ENCODE results near the gene SLC8A1.

SLC8A1 gene

GRCh38 chr2:40243581-40244187, 208.2 kb downstream of the SLC8A1 start:
- no peak overlapping the region for H2BK12ac ChIP-seq (ENCODE audit: low read length)
- no CpG with 5 or more reads among the region's 3 CpGs for WGBS (ENCODE audit: extremely low coverage, insufficient coverage, insufficient read length)

GRCh38 chr2:40242315-40242714, 209.6 kb downstream of the SLC8A1 start:
- Histone ChIP-seq H2AK5ac (ENCODE audit: low read length) (no peak overlapping the region), H4K8ac (ENCODE audit: low read depth, low read length) (no peak overlapping the region), H3K23ac (ENCODE audit: low read length) (no peak overlapping the region), H3K18ac (ENCODE audit: low read length) (no peak overlapping the region), H3K4me1 (ENCODE audit: control insufficient read depth in 1 of 2, insufficient read depth in 2 of 2, low read length in 2 of 2) (peaks cover 0 to 2% of the 10 kb centered on the region in 2 experiments), H3K79me1 (ENCODE audit: low read length) (peaks cover 4% of the 10 kb centered on the region), H2BK120ac (ENCODE audit: insufficient read depth, low read length, poor library complexity) (no peak overlapping the region), H2BK12ac (ENCODE audit: low read length) (no peak overlapping the region), H3K9ac (ENCODE audit: low read length) (no peak overlapping the region), H3K9me3 (ENCODE audit: insufficient read depth, low read depth, low read length) (no peaks in the 10 kb centered on the region), H2BK5ac (ENCODE audit: low read depth, low read length, poor library complexity) (no peak overlapping the region), H4K91ac (ENCODE audit: low read depth, low read length) (no peak overlapping the region), H3K79me2 (ENCODE audit: control insufficient read depth, insufficient read depth, low read length, poor library complexity) (no peaks in the 10 kb centered on the region), H3K14ac (ENCODE audit: low read length) (no peak overlapping the region), H3K27ac (ENCODE audit: low read depth, low read length) (no peak overlapping the region), H3K4me2 (ENCODE audit: low read length) (no peak overlapping the region), H4K12ac (ENCODE audit: low read depth, low read length) (no peak overlapping the region), H3K36me3 (ENCODE audit: control insufficient read depth in 1 of 2, insufficient read depth in 2 of 2, low read length in 2 of 2) (no peaks in the 10 kb centered on the region), H2AFZ (ENCODE audit: insufficient read depth, low read length, poor library complexity) (no peak overlapping the region), H3K4me3 (ENCODE audit: low read depth, low read length) (no peak overlapping the region), H3K4ac (ENCODE audit: low read depth, low read length) (no peak overlapping the region), H3K27me3 (ENCODE audit: insufficient read depth, low read length) (no peaks in the 10 kb centered on the region)
- no peak for DNase-seq
- no CpG with 5 or more reads among the region's 3 CpGs for WGBS (ENCODE audit: extremely low coverage, insufficient coverage, insufficient read length)

More at GRCh38 chr2:40243581-40244187, 208.2 kb downstream of the SLC8A1 start:
- no peaks in the 10 kb centered on the region for H3K79me2 ChIP-seq (ENCODE audit: control insufficient read depth, insufficient read depth, low read length, poor library complexity)
- H3K23ac ChIP-seq (ENCODE audit: low read length) = no peak overlapping the region
- no peak for DNase-seq
- H3K14ac ChIP-seq (ENCODE audit: low read length) = no peak overlapping the region
- H2AK5ac ChIP-seq (ENCODE audit: low read length) = no peak overlapping the region
- H2BK120ac ChIP-seq (ENCODE audit: insufficient read depth, low read length, poor library complexity) = peak overlapping the region; percentile 11
- H4K12ac ChIP-seq (ENCODE audit: low read depth, low read length) = no peak overlapping the region
- peaks cover 0 to 2% of the 10 kb centered on the region in 2 experiments for H3K4me1 ChIP-seq (ENCODE audit: control insufficient read depth in 1 of 2, insufficient read depth in 2 of 2, low read length in 2 of 2)
- H3K9me3 ChIP-seq (ENCODE audit: insufficient read depth, low read depth, low read length) = no peaks in the 10 kb centered on the region
- H3K18ac ChIP-seq (ENCODE audit: low read length) = no peak overlapping the region
- no peak overlapping the region for H3K4ac ChIP-seq (ENCODE audit: low read depth, low read length)
- H3K36me3 ChIP-seq (ENCODE audit: control insufficient read depth in 1 of 2, insufficient read depth in 2 of 2, low read length in 2 of 2) = no peaks in the 10 kb centered on the region
- peaks cover 4% of the 10 kb centered on the region for H3K79me1 ChIP-seq (ENCODE audit: low read length)
- H3K4me2 ChIP-seq (ENCODE audit: low read length) = no peak overlapping the region
- H2AFZ ChIP-seq (ENCODE audit: insufficient read depth, low read length, poor library complexity) = no peak overlapping the region
- H4K8ac ChIP-seq (ENCODE audit: low read depth, low read length) = no peak overlapping the region
- H3K4me3 ChIP-seq (ENCODE audit: low read depth, low read length) = no peak overlapping the region
- H2BK5ac ChIP-seq (ENCODE audit: low read depth, low read length, poor library complexity) = no peak overlapping the region
- H4K91ac ChIP-seq (ENCODE audit: low read depth, low read length) = no peak overlapping the region
- no peak overlapping the region for H3K9ac ChIP-seq (ENCODE audit: low read length)
- no peaks in the 10 kb centered on the region for H3K27me3 ChIP-seq (ENCODE audit: insufficient read depth, low read length)
- no peak overlapping the region for H3K27ac ChIP-seq (ENCODE audit: low read depth, low read length)

- Histone ChIP-seq H2BK5ac (ENCODE audit: low read depth, low read length, poor library complexity) (no peak overlapping the region), H2AK5ac (ENCODE audit: low read length) (no peak overlapping the region), H3K79me2 (ENCODE audit: control insufficient read depth, insufficient read depth, low read length, poor library complexity) (no peaks in the 10 kb centered on the region), H3K79me1 (ENCODE audit: low read length) (peaks cover 2% of the 10 kb centered on the region), H3K4me2 (ENCODE audit: low read length) (no peak overlapping the region), H3K23ac (ENCODE audit: low read length) (no peak overlapping the region), H4K91ac (ENCODE audit: low read depth, low read length) (peak overlapping the region; percentile 24), H2BK120ac (ENCODE audit: insufficient read depth, low read length, poor library complexity) (no peak overlapping the region), H4K12ac (ENCODE audit: low read depth, low read length) (no peak overlapping the region), H2BK12ac (ENCODE audit: low read length) (peak overlapping the region; percentile 14), H2AFZ (ENCODE audit: insufficient read depth, low read length, poor library complexity) (no peak overlapping the region), H3K4me1 (ENCODE audit: control insufficient read depth in 1 of 2, insufficient read depth in 2 of 2, low read length in 2 of 2) (no peaks in the 10 kb centered on the region), H3K4me3 (ENCODE audit: low read depth, low read length) (no peak overlapping the region), H3K27me3 (ENCODE audit: insufficient read depth, low read length) (no peaks in the 10 kb centered on the region), H3K18ac (ENCODE audit: low read length) (peak overlapping the region; percentile 59), H3K9me3 (ENCODE audit: insufficient read depth, low read depth, low read length) (no peaks in the 10 kb centered on the region), H4K8ac (ENCODE audit: low read depth, low read length) (no peak overlapping the region), H3K14ac (ENCODE audit: low read length) (no peak overlapping the region), H3K36me3 (ENCODE audit: control insufficient read depth in 1 of 2, insufficient read depth in 2 of 2, low read length in 2 of 2) (no peaks in the 10 kb centered on the region), H3K4ac (ENCODE audit: low read depth, low read length) (no peak overlapping the region), H3K9ac (ENCODE audit: low read length) (no peak overlapping the region), H3K27ac (ENCODE audit: low read depth, low read length) (no peak overlapping the region)
- DNase-seq = peak in 1 of 2 donors; percentile 5
- WGBS (ENCODE audit: extremely low coverage, insufficient coverage, insufficient read length) = no CpG with 5 or more reads among the region's 5 CpGs
Measured at GRCh38 chr2:40240070-40240469, 211.8 kb downstream of the SLC8A1 start.

- no peak overlapping the region for H2BK120ac ChIP-seq (ENCODE audit: insufficient read depth, low read length, poor library complexity)
- DNase-seq = peak; percentile 66 to 92
- no peaks in the 10 kb centered on the region for H3K9me3 ChIP-seq (ENCODE audit: insufficient read depth, low read depth, low read length)
- WGBS (ENCODE audit: extremely low coverage, insufficient coverage, insufficient read length) = no CpG with 5 or more reads among the region's 3 CpGs
- no peak overlapping the region for H2BK5ac ChIP-seq (ENCODE audit: low read depth, low read length, poor library complexity)
- H4K12ac ChIP-seq (ENCODE audit: low read depth, low read length) = no peak overlapping the region
- no peak overlapping the region for H2BK12ac ChIP-seq (ENCODE audit: low read length)
- no peak overlapping the region for H2AFZ ChIP-seq (ENCODE audit: insufficient read depth, low read length, poor library complexity)
- no peak overlapping the region for H3K9ac ChIP-seq (ENCODE audit: low read length)
- no peak overlapping the region for H4K8ac ChIP-seq (ENCODE audit: low read depth, low read length)
- no peak overlapping the region for H3K18ac ChIP-seq (ENCODE audit: low read length)
- no peaks in the 10 kb centered on the region for H3K79me2 ChIP-seq (ENCODE audit: control insufficient read depth, insufficient read depth, low read length, poor library complexity)
- H3K27me3 ChIP-seq (ENCODE audit: insufficient read depth, low read length) = no peaks in the 10 kb centered on the region
- H3K4ac ChIP-seq (ENCODE audit: low read depth, low read length) = no peak overlapping the region
- no peaks in the 10 kb centered on the region for H3K4me1 ChIP-seq (ENCODE audit: control insufficient read depth in 1 of 2, insufficient read depth in 2 of 2, low read length in 2 of 2)
- no peaks in the 10 kb centered on the region for H3K79me1 ChIP-seq (ENCODE audit: low read length)
- H3K27ac ChIP-seq (ENCODE audit: low read depth, low read length) = no peak overlapping the region
- H3K36me3 ChIP-seq (ENCODE audit: control insufficient read depth in 1 of 2, insufficient read depth in 2 of 2, low read length in 2 of 2) = no peaks in the 10 kb centered on the region
- H3K4me2 ChIP-seq (ENCODE audit: low read length) = no peak overlapping the region
- no peak overlapping the region for H3K4me3 ChIP-seq (ENCODE audit: low read depth, low read length)
- no peak overlapping the region for H4K91ac ChIP-seq (ENCODE audit: low read depth, low read length)
- H3K14ac ChIP-seq (ENCODE audit: low read length) = no peak overlapping the region
- no peak overlapping the region for H2AK5ac ChIP-seq (ENCODE audit: low read length)
- no peak overlapping the region for H3K23ac ChIP-seq (ENCODE audit: low read length)
Measured at GRCh38 chr2:40230707-40231432, 221.0 kb downstream of the SLC8A1 start.
